ENCODE data around the gene TGFBR2.

DNA sequence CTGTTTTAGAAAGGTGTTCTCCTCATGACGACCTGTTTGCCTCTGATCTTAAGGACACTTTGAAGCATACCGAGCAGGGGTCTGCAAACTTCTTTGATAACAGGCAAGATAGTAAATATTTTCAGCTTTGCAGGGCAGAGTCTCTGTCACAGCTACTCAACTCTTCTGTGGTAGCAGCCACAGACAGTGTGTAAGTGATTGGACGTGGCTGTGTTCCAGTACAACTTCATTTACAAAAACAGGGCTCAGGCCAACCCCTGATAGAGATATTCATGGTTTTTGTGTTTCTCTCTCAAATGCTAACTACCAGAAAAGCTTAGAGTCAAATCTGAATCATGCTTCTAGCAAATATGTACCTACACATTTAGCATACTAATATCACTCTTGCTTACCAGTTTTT is 51.5 kb downstream of the TGFBR2 start:
- TF ChIP-seq POLR2AphosphoS5 (IDR thresholded peaks at IDR 0.05; ENCODE audit: borderline replicate concordance, low read depth, low read length), result no peak
- no peak for TF ChIP-seq EZH2 (IDR thresholded peaks at IDR 0.05)
- TF ChIP-seq FOXP2 (optimal IDR thresholded peaks at IDR 0.05; ENCODE audit: control extremely low read depth, extremely low read length, insufficient read depth), result no peak

Data from SK-N-MC (cell line).